Astrocyte of the cerebellum (primary cell): ENCODE measurements around the gene NF2.

Experiments used
- DNase-seq: peaks from one replicate; pipeline ENCODE4 v3.0.0-alpha.2; 2011; ENCODE audit warnings: low read depth
- H3K4me3 ChIP-seq: 2 replicates; pipeline ENCODE4 v1.5.1; 2011; ENCODE audit warnings: mild to moderate bottlenecking, low read depth, low read length, moderate library complexity
- CTCF ChIP-seq: IDR thresholded peaks from 2 replicates; pipeline ENCODE4 v1.5.1; 2012; ENCODE audit warnings: low read length, low read depth, moderate library complexity, mild to moderate bottlenecking; ENCODE audit errors: missing control alignments
- in situ Hi-C: cut with HindIII; loops from 2 replicates; pipeline ENCODE4 v1.10.0; 2017; ENCODE audit warnings: low sequenced_read_pairs

Gene NF2

DNA sequence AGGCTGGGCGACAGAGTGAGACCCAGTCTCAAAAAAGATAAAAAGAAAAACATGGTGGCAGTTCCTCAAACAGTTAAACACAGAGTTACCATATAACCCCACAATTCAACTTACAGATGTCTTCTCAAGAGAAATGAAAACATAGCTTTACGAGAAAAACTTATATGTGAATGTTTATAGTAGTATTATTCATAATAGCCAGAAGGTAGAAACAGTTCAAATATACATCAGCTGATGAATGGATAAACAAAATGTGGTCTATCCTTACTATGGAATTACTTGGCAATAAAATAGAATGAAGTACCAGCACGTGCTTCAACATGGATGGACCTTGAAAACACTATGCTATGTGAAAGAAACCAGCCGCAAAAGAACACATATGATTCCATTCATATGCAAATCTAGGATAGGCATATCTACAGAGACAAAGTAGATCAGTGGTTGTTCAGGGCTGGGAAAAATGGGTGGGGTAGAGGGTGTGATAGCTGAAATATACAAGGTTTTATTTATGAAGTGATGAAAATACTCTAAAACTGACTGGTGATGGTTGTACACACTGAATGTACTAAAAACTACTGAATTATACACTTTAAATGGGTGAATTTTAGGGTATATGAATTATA lies 12.4 kb downstream of the NF2 start:
- no peak for DNase-seq
- TF ChIP-seq CTCF = no peak
- in situ Hi-C loops = no loop called here
- H3K4me3 ChIP-seq = no peak overlapping the region

- no peak for DNase-seq
- in situ Hi-C loops = no loop called here
- no peak for TF ChIP-seq CTCF
- H3K4me3 ChIP-seq = no peak overlapping the region
These were observed 14.6 kb downstream of the NF2 start for GRCh38 chr22:29617922-29618629.

DNA sequence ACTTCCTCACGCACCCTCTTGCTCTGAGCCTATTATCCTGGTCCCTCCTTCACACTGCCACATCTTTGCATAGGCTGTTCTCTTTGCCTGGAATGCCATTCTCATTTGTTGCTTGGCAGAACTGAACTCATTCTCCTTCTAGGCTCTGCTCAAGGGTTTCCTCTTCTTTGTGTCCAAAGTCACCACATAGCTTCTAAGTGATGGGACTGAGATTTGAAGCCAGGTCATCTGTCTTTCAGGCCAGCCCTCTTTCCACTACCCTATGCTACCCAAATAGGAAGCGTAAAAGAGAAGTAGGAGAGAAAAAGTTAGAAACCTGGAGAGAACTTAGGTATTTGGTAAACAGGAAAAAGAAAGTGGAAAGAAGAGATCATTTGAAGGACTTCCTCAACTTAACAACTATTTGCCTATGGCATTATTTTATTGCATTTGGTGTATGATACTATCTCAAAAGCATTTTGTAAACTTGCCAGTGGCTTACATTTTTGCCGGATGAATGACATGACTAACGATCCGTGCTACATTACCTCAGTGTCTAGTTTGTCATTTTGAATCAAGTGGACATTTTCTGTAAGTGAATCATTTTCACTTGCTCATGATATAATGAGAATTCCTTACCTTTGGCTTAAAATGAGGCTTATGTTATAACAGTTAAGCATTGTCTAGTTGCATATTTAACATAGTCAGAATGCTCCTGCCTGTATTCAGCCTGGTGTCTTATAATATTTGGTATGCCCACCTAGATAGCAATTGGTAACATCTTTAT lies 18.5 kb downstream of the NF2 start:
- H3K4me3 ChIP-seq = peak overlapping the region; percentile 1
- no peak for TF ChIP-seq CTCF
- in situ Hi-C loops = no loop called here
- peak; percentile 93 for DNase-seq

- no peak for DNase-seq
- H3K4me3 ChIP-seq = no peak overlapping the region
- TF ChIP-seq CTCF = no peak
These were observed 19.6 kb downstream of the NF2 start for GRCh38 chr22:29623059-29623458.

GRCh38 chr22:29623553-29624169 lies 20.2 kb downstream of the NF2 start:
- no peak for DNase-seq
- in situ Hi-C loops = no loop called here
- H3K4me3 ChIP-seq = no peak overlapping the region
- no peak for TF ChIP-seq CTCF

More at GRCh38 chr22:29623059-29623458, 19.6 kb downstream of the NF2 start:
- in situ Hi-C loops = no loop called here

GRCh38 chr22:29625090-29625825 lies 21.8 kb downstream of the NF2 start:
- peak; percentile 71 for DNase-seq
- TF ChIP-seq CTCF = peak; percentile 92
- in situ Hi-C loops = no loop called here
- H3K4me3 ChIP-seq = no peak overlapping the region
